ENCODE results near the gene CDC14B.
"Not testable (repeated sequence)": the region's sequence is repeated elsewhere in the genome, so short reads cannot be mapped to it uniquely, and the experiment has no call there.

CDC14B gene

GRCh38 chr9:96532173-96532572, 87.5 kb downstream of the CDC14B start:
- no peak for DNase-seq (ENCODE audit: low read depth)

GRCh38 chr9:96524764-96525163, 94.9 kb downstream of the CDC14B start:
- no peak for DNase-seq (ENCODE audit: low read depth)

GRCh38 chr9:96524045-96524444, 95.6 kb downstream of the CDC14B start:
- no peak for DNase-seq (ENCODE audit: low read depth)

- no peak for DNase-seq (ENCODE audit: low read depth)
These were observed 96.3 kb downstream of the CDC14B start for GRCh38 chr9:96523374-96523773.

GRCh38 chr9:96522366-96522765, 97.3 kb downstream of the CDC14B start:
- no peak for DNase-seq (ENCODE audit: low read depth)

- no peak for DNase-seq (ENCODE audit: low read depth)
These were observed 99.9 kb downstream of the CDC14B start for GRCh38 chr9:96519787-96520186.

GRCh38 chr9:96519095-96519494, 100.5 kb downstream of the CDC14B start:
- DNase-seq (ENCODE audit: low read depth): no peak

- no peak for DNase-seq (ENCODE audit: low read depth)
These were observed 103.8 kb downstream of the CDC14B start for GRCh38 chr9:96515621-96516470.

- DNase-seq (ENCODE audit: low read depth): no peak
These were observed 104.9 kb downstream of the CDC14B start for GRCh38 chr9:96514800-96515158.

GRCh38 chr9:96514108-96514799, 105.4 kb downstream of the CDC14B start:
- no peak for DNase-seq (ENCODE audit: low read depth)

- DNase-seq (ENCODE audit: low read depth): peak; percentile 50
These were observed 106.0 kb downstream of the CDC14B start for GRCh38 chr9:96513622-96514021.

- no peak for DNase-seq (ENCODE audit: low read depth)
These were observed 107.4 kb downstream of the CDC14B start for GRCh38 chr9:96512240-96512639.

GRCh38 chr9:96510258-96510657, 109.4 kb downstream of the CDC14B start:
- DNase-seq (ENCODE audit: low read depth): no peak

- no peak for DNase-seq (ENCODE audit: low read depth)
These were observed 109.8 kb downstream of the CDC14B start for GRCh38 chr9:96509848-96510247.

- DNase-seq (ENCODE audit: low read depth): no peak
These were observed 110.6 kb downstream of the CDC14B start for GRCh38 chr9:96509026-96509425.

- DNase-seq (ENCODE audit: low read depth): no peak
These were observed 111.3 kb downstream of the CDC14B start for GRCh38 chr9:96508227-96508940.

GRCh38 chr9:96505316-96505991, 114.2 kb downstream of the CDC14B start:
- no peak for DNase-seq (ENCODE audit: low read depth)

- DNase-seq (ENCODE audit: low read depth): no peak
These were observed 115.7 kb downstream of the CDC14B start for GRCh38 chr9:96503918-96504317.

- not testable (repeated sequence) for DNase-seq (ENCODE audit: low read depth)
These were observed 116.3 kb downstream of the CDC14B start for GRCh38 chr9:96503374-96503748.

GRCh38 chr9:96502539-96503373, 116.9 kb downstream of the CDC14B start:
- DNase-seq (ENCODE audit: low read depth): no peak

Measured in non-pigmented ciliary epithelial cell (primary cell).